Stimulated activated CD8-positive, alpha-beta memory T cell treated with anti-CD3 and anti-CD28 coated beads, Interleukin-4, amount 100 ng/mL, for 4 hours (primary cell): ENCODE measurements around the gene TRAPPC5.

ENCODE experiments used
- DNase-seq, 2 donors: peaks; one replicate each; pipeline ENCODE4 v3.0.0-alpha.2; 2020; ENCODE audit warnings: low read depth in 2 of 2, low spot score in 1 of 2

Gene TRAPPC5

DNA sequence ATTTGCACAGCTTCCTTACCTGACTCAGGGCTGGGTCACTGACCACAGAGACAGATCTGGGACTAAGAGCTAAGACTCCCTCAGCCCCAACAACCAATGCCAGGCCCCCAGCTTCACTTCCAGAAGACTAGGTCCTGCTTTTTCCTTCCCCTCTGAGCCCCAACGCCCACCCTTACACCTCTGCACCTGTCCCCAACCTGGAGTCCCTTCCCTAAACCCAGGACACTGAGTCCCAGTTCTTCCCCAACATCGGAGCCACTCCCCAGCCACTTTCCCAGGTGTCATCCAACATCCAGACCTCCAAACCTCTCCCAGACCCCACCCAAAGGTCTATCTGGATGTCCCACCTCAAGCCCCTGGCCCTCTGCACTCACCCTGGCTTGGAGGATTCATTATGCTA, 18.4 kb downstream of the TRAPPC5 start:
- no peak for DNase-seq

DNA sequence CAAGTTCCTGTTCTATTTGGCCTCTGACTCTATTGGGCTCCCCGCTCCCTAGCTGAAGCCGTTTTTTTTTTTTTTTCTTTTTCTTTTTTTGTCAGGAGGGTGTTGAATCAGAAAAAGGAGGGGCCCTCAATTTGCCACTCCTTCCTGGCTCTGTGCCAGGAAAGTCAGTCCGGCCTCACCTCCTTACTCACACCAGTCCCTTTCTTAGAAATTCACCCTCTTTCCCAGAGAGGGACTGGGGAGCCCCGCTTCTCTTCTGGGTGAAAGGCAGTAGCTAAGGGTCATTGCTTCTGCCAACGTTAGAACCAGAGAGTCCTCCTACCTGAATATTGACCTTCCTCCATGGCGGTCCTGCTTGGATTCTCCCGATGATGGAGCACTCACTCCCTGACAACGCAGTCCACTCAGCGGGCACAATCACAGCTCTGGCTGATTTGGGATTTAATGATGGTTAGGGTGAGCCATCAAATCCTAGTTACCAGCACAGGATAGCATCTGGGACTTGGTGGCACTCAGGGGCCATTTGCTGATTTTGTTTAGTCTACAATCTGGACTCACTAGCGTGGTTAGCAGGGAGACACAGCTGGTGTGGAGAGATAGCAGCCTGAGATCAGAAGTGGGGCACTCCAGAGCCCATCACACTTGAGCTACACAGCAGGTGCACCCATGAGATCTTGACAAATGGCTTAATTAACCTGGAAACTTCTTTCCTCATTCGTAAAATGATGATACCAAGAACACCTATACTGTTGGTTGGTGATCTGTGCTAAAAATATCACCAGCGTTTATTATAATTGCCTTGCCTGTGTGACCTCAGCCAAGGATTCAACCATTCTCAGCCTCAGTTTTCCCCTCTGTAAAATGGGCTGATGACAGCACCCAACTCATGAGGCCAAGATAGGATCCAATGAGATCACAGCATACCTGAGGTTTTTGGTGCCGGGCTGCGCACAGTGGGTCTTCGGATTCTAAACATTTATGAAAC, 19.1 kb downstream of the TRAPPC5 start:
- no peak for DNase-seq

DNA sequence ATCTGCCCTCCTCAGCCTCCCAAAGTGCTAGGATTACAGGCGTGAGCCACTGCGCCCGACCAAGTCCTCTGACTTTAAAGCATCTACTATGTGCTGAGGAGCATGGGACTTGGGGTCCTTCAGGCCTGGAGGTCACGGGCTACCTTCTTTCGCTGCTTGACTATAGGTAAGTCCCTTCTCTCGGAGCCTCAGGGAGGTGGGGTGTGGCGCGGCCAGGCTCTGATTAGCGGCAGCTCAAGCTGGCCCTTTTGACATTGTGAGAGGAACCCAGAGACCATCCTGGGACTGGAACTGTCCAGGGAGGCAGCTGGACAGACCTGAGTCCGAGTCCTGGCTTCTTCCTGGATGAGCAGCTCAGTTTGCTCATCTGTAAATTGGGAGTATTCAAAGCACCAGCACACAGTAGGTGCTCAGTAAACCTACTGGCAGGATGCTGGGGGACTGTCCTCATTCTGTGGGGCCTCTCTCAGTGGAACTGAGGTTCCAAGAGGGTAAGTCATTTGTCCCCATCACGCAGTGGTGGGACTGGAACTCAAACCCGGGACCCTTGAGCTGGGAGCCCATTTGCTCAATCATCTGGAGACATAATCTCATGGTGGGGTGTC, 20.5 kb downstream of the TRAPPC5 start:
- DNase-seq, result no peak

- DNase-seq, result no peak
Measured at GRCh38 chr19:7701654-7702457, 21.2 kb downstream of the TRAPPC5 start, which contains the start of gene FCER2. Gene FCER2 (minus strand): TSS chr19:7702131. CDS start chr19:7699760, 2,371 bp downstream.

DNA sequence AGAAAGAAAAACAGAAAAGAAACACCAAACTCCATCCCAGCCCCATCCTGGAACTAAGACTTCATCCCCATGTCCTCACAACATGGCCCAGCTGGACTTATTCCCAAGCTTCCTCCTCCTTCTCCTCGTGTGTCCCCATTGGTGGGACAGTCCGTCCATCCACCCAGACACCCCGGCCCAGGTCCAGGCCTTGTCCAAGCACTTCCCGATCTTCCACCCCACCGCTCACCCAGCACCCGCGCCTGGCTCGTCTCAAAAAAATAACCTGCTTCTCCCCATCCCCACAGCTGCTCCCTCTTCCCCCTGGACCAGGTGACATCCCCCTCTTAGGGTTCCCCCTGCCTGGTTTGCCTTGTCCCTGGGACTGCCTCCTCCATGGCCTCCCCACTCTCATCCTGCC, 22.7 kb downstream of the TRAPPC5 start:
- DNase-seq, result no peak

- no peak for DNase-seq
Measured at GRCh38 chr19:7704280-7705060, 23.8 kb downstream of the TRAPPC5 start.

GRCh38 chr19:7705387-7706187, 25.0 kb downstream of the TRAPPC5 start:
- peak; percentile 55 to 59 for DNase-seq

DNA sequence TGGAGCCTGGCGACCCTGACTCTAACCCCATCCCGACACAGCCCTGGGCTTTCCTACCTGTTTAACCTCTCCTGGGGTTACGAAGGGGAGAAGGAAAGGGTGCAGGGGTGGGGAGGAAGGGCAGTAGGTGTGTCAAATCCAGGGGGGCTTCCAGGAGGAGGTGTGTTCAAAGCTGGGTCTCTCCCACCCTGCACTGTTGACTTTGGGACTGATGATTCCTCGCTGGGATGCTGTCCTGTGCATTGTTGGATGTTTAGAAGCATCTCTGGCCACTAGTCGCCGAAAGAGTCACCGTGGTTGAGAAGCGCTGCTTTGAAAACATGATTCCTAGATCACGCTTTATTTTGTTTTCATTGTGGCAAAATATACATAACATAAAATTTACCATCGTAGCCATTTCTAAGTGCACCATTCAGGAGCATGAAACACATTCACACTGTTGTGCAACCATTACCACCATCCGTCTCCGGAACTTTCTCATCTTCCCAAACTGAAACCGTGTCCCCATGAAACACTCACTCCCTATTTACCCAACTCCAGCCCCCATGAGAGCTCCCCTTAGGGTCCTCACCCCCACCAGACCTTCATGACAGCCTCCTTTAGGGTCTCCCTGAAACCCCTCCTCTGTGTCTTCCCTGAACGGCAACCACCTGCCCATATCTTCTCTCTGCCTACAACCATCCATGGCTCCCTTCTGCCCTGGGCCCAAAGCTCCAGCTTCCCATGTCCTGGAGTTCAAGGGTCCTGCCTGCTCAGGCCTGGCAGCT, 25.7 kb downstream of the TRAPPC5 start:
- no peak for DNase-seq

DNA sequence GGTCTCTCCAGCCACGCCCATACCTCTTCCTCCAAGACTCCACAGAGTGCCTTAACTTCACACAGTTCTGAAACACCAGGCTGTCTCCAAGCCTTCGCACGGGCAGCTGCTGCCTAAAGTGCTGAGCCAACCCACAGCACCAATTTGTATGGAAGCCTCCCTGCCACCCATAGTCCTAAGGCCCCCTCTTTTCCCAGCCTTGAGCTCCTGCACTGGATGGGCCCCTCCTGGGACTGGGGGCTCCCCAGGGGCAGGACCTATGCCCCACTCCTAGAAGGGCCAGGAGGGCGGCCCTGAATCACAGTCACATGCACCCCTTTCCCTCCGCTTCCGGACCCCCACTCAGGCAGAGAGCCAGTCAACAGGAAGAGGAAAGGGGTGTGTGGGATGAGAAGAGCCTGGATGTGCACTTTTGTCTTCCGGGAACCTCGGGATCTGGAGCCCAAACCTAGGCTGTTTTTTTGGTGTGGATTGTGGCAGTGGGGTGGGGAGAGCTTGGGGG, 26.4 kb downstream of the TRAPPC5 start:
- no peak for DNase-seq

DNA sequence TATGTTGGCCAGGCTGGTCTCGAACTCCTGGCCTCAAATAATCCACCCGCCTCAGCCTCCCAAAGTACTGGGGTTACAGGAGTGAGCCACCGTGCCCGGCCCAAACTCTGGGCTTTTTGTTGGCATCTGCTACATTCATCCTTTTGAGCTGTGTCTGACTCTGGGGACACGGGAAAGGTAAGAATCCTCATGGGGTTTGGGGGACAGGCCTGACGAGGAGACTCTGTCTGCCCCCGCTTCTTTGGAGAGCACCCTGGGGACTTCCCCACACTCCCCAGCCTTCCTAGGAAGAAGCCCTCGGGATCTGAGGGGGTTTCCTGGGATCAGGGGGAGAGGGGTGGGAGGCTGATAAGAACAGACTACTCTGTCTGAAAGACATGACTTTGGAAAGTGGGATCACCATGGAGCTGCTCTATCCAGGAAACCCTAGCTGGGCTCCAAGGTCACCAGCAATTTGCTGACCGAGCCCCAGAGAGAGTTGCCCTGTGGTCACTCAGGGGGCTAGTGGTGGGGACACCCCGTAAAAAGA, 29.4 kb downstream of the TRAPPC5 start:
- DNase-seq, result no peak

GRCh38 chr19:7710616-7711015, 30.0 kb downstream of the TRAPPC5 start:
- DNase-seq, result no peak

- no peak for DNase-seq
Measured at GRCh38 chr19:7715671-7716070, 35.0 kb downstream of the TRAPPC5 start.

DNA sequence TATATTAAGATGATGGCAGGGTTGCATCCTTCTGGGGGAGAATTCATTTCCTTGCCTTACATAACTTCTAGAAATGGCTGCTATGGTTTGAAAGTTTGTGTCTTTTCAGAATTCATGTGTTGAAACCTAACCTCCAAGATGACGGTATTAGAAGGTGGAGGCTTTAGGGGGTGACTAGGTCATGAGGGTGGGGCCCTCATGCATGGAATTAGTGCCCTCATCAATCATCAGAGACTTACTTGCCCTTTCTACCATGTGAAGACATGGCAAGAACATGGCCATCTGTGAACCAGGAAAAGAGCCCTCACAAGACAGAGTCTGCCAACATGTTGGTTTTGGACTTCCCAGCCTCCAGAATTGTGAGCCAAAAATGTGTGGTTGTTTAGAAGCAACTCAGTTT, 36.1 kb downstream of the TRAPPC5 start:
- no peak for DNase-seq

GRCh38 chr19:7718668-7719067, 38.0 kb downstream of the TRAPPC5 start:
- DNase-seq, result no peak

DNA sequence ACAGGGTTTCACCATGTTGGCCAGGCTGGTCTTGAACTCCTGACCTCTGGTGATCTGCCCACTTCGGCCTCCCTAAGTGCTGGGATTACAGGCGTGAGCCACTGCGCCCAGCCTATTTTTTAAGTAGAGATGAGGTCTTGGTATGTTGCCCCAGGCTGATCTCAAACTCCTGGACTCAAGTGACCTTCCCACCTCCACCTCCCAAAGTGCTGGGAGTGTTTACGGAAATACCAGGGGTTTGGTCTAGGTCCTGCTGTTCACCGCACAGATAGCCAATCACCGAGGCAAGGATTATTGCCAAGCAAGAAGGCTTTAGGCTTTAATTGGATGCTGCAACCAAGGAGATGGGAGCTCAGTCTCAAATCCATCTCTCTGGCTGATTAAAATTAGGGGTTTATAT, 39.7 kb downstream of the TRAPPC5 start:
- DNase-seq, result no peak

GRCh38 chr19:7722231-7722651, 41.6 kb downstream of the TRAPPC5 start:
- no peak for DNase-seq

- DNase-seq, result no peak
Measured at GRCh38 chr19:7725791-7726190, 45.2 kb downstream of the TRAPPC5 start.

- DNase-seq, result no peak
Measured at GRCh38 chr19:7729211-7729610, 48.6 kb downstream of the TRAPPC5 start.

GRCh38 chr19:7729831-7730285, 49.2 kb downstream of the TRAPPC5 start:
- DNase-seq, result no peak
